Effector memory CD8-positive, alpha-beta T cell (primary cell): ENCODE measurements around the gene MT1B.
A peak's percentile ranks its signal among the peaks of the same experiment; 100 is the strongest.

Source experiments
- ATAC-seq: fragments of 150-1000 bp; cut with Tn5 transposase; replicated peaks from 2 replicates; pipeline ENCODE4 v1.10.0; 2021; ENCODE audit warnings: mild to moderate bottlenecking, moderate library complexity
- DNase-seq, 3 experiments: peaks; one replicate each; pipeline ENCODE4 v3.0.0; 2021
- H3K27ac Mint-ChIP-seq, 2 donors: one replicate each; pipeline ENCODE4 v1.8.0; 2022; ENCODE audit warnings: mild to moderate bottlenecking in 2 of 2, mixed read lengths in 2 of 2, moderate library complexity in 2 of 2
- H3K27me3 Mint-ChIP-seq, 2 donors: one replicate each; pipeline ENCODE4 v1.8.0; 2022; ENCODE audit warnings: mixed read lengths in 2 of 2
- H3K36me3 Mint-ChIP-seq: one replicate; pipeline ENCODE4 v1.8.0; 2022; ENCODE audit warnings: mild to moderate bottlenecking, moderate library complexity, mixed read lengths; ENCODE audit not compliant: insufficient read depth
- H3K4me1 Mint-ChIP-seq, 2 donors: one replicate each; pipeline ENCODE4 v1.8.0; 2022; ENCODE audit warnings: low read depth in 2 of 2, mixed read lengths in 2 of 2
- H3K4me3 Mint-ChIP-seq, 2 donors: one replicate each; pipeline ENCODE4 v1.8.0; 2022; ENCODE audit warnings: mild to moderate bottlenecking in 2 of 2, mixed read lengths in 2 of 2, moderate library complexity in 2 of 2
- H3K9me3 Mint-ChIP-seq, 2 donors: one replicate each; pipeline ENCODE4 v1.8.0; 2022; ENCODE audit warnings: mixed read lengths in 2 of 2

MT1B gene

GRCh38 chr16:56682703-56683397 lies 31.2 kb downstream of the MT1B start:
- Mint-ChIP-seq H3K4me1 (peaks cover 19 to 21% of the 10 kb centered on the region in 2 donors), H3K4me3 (peak overlapping the region; percentile 84 to 96), H3K9me3 (no peaks in the 10 kb centered on the region), H3K27ac (peak overlapping the region; percentile 90 to 96), H3K36me3 (peaks cover 13% of the 10 kb centered on the region), H3K27me3 (no peaks in the 10 kb centered on the region)
- peak in 1 of 3 experiments; percentile 24 for DNase-seq
- ATAC-seq = peak; percentile 0

- no peaks in the 10 kb centered on the region for H3K27me3 Mint-ChIP-seq
- no peak for ATAC-seq
- no peak for DNase-seq
- H3K27ac Mint-ChIP-seq = peak overlapping the region; percentile 90 to 96
- no peaks in the 10 kb centered on the region for H3K9me3 Mint-ChIP-seq
- peaks cover 19 to 21% of the 10 kb centered on the region in 2 donors for H3K4me1 Mint-ChIP-seq
- peak overlapping the region; percentile 84 to 96 for H3K4me3 Mint-ChIP-seq
- H3K36me3 Mint-ChIP-seq = peaks cover 13% of the 10 kb centered on the region
Measured at GRCh38 chr16:56683424-56684172, 31.9 kb downstream of the MT1B start.

- H3K27ac Mint-ChIP-seq = peak overlapping the region in 1 of 2 donors; percentile 13
- peaks cover 19 to 21% of the 10 kb centered on the region in 2 donors for H3K4me1 Mint-ChIP-seq
- DNase-seq (no peak), ATAC-seq (no peak)
- H3K27me3 Mint-ChIP-seq = peaks cover 0 to 7% of the 10 kb centered on the region in 2 donors
- H3K9me3 Mint-ChIP-seq = no peaks in the 10 kb centered on the region
- H3K36me3 Mint-ChIP-seq = peaks cover 13% of the 10 kb centered on the region
- H3K4me3 Mint-ChIP-seq = peak overlapping the region in 1 of 2 donors; percentile 96
Measured at GRCh38 chr16:56684256-56684925, 32.7 kb downstream of the MT1B start.

GRCh38 chr16:56684926-56685590 lies 33.4 kb downstream of the MT1B start:
- DNase-seq = no peak
- Mint-ChIP-seq H3K4me1 (peaks cover 19 to 21% of the 10 kb centered on the region in 2 donors), H3K4me3 (no peak overlapping the region), H3K27me3 (peaks cover 0 to 13% of the 10 kb centered on the region in 2 donors), H3K27ac (no peak overlapping the region), H3K9me3 (no peaks in the 10 kb centered on the region), H3K36me3 (peaks cover 13% of the 10 kb centered on the region)
- ATAC-seq = no peak

GRCh38 chr16:56686758-56687157 lies 35.1 kb downstream of the MT1B start:
- ATAC-seq = no peak
- H3K27ac Mint-ChIP-seq = no peak overlapping the region
- peaks cover 0 to 24% of the 10 kb centered on the region in 2 donors for H3K27me3 Mint-ChIP-seq
- H3K36me3 Mint-ChIP-seq = peaks cover 10% of the 10 kb centered on the region
- H3K4me3 Mint-ChIP-seq = no peak overlapping the region
- H3K4me1 Mint-ChIP-seq = peaks cover 13 to 17% of the 10 kb centered on the region in 2 donors
- no peaks in the 10 kb centered on the region for H3K9me3 Mint-ChIP-seq
- no peak for DNase-seq

GRCh38 chr16:56688762-56689161 lies 37.1 kb downstream of the MT1B start:
- no peak overlapping the region for H3K4me3 Mint-ChIP-seq
- peaks cover 3 to 9% of the 10 kb centered on the region in 2 donors for H3K4me1 Mint-ChIP-seq
- no peaks in the 10 kb centered on the region for H3K36me3 Mint-ChIP-seq
- no peak overlapping the region for H3K27ac Mint-ChIP-seq
- peaks cover 0 to 24% of the 10 kb centered on the region in 2 donors for H3K27me3 Mint-ChIP-seq
- ATAC-seq (no peak), DNase-seq (no peak)
- H3K9me3 Mint-ChIP-seq = no peaks in the 10 kb centered on the region

DNA sequence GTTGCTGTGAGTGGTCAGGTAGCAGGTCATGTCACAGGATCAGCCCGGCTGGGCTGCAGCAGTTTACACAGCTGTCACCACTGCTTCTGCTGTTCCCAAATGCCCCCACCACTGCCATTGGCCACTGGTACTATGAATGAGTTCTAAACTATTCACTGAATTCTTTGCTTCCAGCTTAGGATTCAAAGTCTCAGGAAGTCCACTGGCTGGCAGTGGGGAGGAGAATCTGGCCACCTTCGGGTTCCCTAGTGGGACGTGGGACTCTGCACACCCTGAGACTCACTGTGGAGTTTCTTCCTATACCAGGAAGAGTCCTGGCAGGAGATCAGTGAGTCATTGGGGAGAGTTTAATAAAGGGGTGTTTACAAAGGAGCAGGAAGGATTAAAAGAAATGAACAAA lies 37.5 kb downstream of the MT1B start:
- no peak for ATAC-seq
- Mint-ChIP-seq H3K36me3 (no peaks in the 10 kb centered on the region), H3K27me3 (peaks cover 0 to 24% of the 10 kb centered on the region in 2 donors), H3K27ac (no peak overlapping the region), H3K4me1 (peaks cover 2 to 4% of the 10 kb centered on the region in 2 donors), H3K4me3 (no peak overlapping the region), H3K9me3 (no peaks in the 10 kb centered on the region)
- DNase-seq = no peak

DNA sequence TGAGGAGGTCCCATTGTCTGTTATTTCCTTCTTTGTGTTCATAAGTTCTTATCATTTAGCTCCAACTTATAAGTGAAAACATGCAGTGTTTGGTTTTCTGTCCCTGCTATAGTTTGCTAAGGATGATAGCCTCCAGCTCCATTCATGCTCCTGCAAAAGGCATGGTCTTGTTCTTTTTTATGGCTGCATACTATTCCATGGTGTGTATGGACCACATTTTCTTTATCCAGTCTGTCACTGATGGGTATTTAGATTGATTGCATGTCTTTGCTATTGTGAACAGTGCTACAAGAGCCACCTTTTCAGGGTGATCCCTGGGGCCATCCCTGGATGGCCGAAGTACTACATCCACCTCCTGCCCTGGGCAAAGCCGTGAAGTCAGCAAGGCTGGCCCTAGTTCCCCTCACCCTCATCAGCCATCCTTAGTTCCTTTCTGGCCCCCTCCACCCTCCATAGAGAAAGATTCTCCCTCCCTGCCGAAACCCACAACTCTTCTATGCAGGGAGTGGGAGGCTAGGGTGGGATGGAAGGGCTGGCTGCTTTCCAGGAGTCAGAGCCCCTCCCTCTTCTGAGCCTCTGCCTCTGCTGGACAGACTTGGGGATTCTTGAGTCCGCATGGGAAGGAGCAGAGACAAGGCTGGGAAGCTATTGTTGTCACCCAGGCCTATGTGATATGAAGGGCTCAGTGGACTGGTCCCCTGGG lies 38.9 kb downstream of the MT1B start:
- Mint-ChIP-seq H3K27me3 (peaks cover 0 to 24% of the 10 kb centered on the region in 2 donors), H3K9me3 (no peaks in the 10 kb centered on the region), H3K4me1 (no peaks in the 10 kb centered on the region), H3K4me3 (no peak overlapping the region), H3K36me3 (no peaks in the 10 kb centered on the region), H3K27ac (no peak overlapping the region)
- no peak for ATAC-seq
- no peak for DNase-seq

GRCh38 chr16:56691885-56692284 lies 40.2 kb downstream of the MT1B start:
- Mint-ChIP-seq H3K4me1 (no peaks in the 10 kb centered on the region), H3K36me3 (no peaks in the 10 kb centered on the region), H3K4me3 (no peak overlapping the region), H3K27ac (no peak overlapping the region), H3K9me3 (no peaks in the 10 kb centered on the region), H3K27me3 (peaks cover 0 to 24% of the 10 kb centered on the region in 2 donors)
- no peak for DNase-seq
- no peak for ATAC-seq

DNA sequence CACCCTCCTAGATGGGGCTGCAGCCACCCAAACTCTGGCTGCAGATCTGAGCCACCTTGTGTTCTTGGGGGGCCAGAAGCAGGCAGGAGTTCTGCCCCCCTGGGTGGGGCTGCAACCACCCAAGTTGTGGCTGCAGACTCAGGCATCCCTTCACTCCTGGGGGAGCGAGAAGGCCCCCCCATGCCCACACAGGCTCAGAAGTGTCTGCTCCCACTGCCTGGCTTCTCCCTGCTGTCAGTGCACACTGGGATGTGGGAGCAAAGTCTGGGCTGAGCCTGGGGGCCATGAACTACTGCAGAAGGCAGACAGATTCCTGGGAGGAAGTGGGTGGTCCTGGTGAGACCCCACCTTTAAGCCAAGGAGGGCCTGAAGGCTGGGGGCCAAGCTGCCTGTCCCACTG lies 43.6 kb downstream of the MT1B start:
- no peaks in the 10 kb centered on the region for H3K4me1 Mint-ChIP-seq
- no peak overlapping the region for H3K4me3 Mint-ChIP-seq
- H3K9me3 Mint-ChIP-seq = no peaks in the 10 kb centered on the region
- no peak overlapping the region for H3K27ac Mint-ChIP-seq
- ATAC-seq (no peak), DNase-seq (no peak)
- H3K36me3 Mint-ChIP-seq = no peaks in the 10 kb centered on the region
- H3K27me3 Mint-ChIP-seq = peaks cover 0 to 8% of the 10 kb centered on the region in 2 donors

DNA sequence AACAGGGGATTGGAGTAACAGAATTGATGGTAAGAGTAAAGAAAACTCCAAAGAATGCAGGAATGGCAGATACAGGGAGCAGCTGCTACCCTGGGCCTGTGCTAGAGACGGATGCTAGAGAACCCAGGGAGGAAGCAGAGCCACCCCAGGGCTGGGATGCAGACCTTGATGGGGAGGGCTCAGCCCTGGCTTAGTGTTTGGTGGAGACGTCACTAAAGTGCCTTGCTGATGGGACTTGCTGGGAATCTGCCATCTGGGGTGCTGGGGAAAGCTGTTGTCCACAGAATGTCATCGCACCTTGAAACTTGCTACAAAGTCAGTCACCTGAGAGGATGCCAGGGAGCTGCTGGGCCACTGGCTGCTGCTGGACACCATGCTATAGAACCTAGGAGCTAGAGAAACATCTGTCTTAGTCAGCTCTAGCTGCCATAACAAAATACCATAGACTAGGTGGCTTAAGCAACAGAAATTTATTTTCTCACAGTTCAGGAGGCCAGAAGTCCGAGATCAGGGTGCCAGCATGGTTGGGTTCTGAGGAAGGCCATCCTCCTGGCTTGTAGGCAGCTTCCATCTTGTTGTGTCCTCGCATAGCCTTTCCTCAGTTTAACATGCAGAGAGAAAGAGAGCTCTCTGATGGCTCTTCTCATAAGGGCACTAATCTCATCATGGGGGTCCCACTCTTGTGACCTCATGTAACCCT lies 45.9 kb downstream of the MT1B start:
- Mint-ChIP-seq H3K4me1 (peaks cover 0 to 2% of the 10 kb centered on the region in 2 donors), H3K27me3 (no peaks in the 10 kb centered on the region), H3K4me3 (no peak overlapping the region), H3K36me3 (no peaks in the 10 kb centered on the region), H3K9me3 (no peaks in the 10 kb centered on the region), H3K27ac (no peak overlapping the region)
- no peak for ATAC-seq
- no peak for DNase-seq

DNA sequence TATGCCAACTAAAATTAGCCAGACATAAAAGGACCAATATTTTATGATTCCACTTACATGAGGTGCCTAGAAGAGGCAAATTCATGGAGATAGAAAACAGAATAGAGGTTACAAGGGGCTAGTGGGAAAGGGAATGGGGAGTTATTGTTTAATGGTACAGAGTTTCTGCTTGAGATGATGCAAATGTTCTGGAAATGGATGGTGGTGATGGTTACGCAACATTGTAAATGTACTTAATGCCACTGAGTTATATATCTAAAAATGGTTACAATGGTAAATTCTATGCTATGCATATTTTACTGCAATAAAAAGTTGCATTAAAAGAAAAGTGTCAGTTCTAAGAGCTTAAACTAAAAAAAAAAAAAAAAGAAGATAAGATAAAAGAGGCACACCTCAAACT lies 48.5 kb downstream of the MT1B start:
- Mint-ChIP-seq H3K36me3 (no peaks in the 10 kb centered on the region), H3K27ac (no peak overlapping the region), H3K4me1 (peaks cover 0 to 2% of the 10 kb centered on the region in 2 donors), H3K9me3 (no peaks in the 10 kb centered on the region), H3K27me3 (no peaks in the 10 kb centered on the region), H3K4me3 (no peak overlapping the region)
- no peak for DNase-seq
- ATAC-seq = no peak
